Measurements from ENCODE around the gene CLTC. TPM values are rescaled to one million over a fixed set of nuclear protein-coding genes. Genes with fewer than 3 reads are reported as not detected.
"Not testable (repeated sequence)": the region's sequence is repeated elsewhere in the genome, so short reads cannot be mapped to it uniquely, and the experiment has no call there.

The CLTC gene
- total and polyA plus RNA-seq, 8 donors: 25.7 to 118 (median 60.7) TPM

GRCh38 chr17:59647288-59647687 lies 27.6 kb downstream of the CLTC start:
- intact Hi-C loops (cut with DNase I): no loop called here
- Histone ChIP-seq H3K9me3 (no peaks in the 10 kb centered on the region), H3K27ac (no peak overlapping the region), H3K4me3 (no peak overlapping the region), H3K4me1 (peaks cover 8 to 12% (median 11%) of the 10 kb centered on the region in 3 donors), H3K36me3 (peaks cover 0 to 26% (median 23%) of the 10 kb centered on the region in 3 donors), H3K27me3 (no peaks in the 10 kb centered on the region)
- TF ChIP-seq, protein P1, sequence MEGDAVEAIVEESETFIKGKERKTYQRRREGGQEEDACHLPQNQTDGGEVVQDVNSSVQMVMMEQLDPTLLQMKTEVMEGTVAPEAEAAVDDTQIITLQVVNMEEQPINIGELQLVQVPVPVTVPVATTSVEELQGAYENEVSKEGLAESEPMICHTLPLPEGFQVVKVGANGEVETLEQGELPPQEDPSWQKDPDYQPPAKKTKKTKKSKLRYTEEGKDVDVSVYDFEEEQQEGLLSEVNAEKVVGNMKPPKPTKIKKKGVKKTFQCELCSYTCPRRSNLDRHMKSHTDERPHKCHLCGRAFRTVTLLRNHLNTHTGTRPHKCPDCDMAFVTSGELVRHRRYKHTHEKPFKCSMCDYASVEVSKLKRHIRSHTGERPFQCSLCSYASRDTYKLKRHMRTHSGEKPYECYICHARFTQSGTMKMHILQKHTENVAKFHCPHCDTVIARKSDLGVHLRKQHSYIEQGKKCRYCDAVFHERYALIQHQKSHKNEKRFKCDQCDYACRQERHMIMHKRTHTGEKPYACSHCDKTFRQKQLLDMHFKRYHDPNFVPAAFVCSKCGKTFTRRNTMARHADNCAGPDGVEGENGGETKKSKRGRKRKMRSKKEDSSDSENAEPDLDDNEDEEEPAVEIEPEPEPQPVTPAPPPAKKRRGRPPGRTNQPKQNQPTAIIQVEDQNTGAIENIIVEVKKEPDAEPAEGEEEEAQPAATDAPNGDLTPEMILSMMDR (IDR thresholded peaks at IDR 0.05): no peak
- no peak for FAIRE-seq
- DNase-seq: no peak
- 81 to 83% methylated on average over 6 of the region's 6 CpGs for WGBS, 2 donors
- no peak for ATAC-seq

DNA sequence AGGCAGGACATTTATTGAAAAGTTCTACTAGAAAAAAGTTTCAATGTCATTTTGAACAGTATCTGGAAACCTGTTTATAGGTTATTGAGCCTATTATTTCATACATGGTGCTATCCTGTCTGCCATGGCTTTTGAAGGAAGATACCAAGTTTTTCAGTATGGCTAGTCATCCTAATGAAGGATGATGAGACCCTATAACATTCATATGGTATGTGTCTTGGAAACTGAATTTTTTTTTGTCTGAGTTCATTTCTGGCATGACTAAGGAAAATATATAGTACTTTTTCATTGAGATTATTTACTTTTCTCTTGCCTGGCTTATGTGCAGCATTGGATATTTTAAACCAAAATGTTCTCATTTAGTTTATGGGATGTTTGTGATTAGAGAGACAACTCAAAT lies 30.2 kb downstream of the CLTC start:
- Histone ChIP-seq H3K27me3 (no peaks in the 10 kb centered on the region), H3K27ac (no peak overlapping the region), H3K4me1 (no peaks in the 10 kb centered on the region), H3K9me3 (no peaks in the 10 kb centered on the region), H3K4me3 (no peak overlapping the region), H3K36me3 (peaks cover 0 to 48% (median 19%) of the 10 kb centered on the region in 3 donors)
- TF ChIP-seq, protein P1 (IDR thresholded peaks at IDR 0.05): no peak
- intact Hi-C loops (cut with DNase I): no loop called here
- DNase-seq (no peak), ATAC-seq (no peak), FAIRE-seq (no peak)

DNA sequence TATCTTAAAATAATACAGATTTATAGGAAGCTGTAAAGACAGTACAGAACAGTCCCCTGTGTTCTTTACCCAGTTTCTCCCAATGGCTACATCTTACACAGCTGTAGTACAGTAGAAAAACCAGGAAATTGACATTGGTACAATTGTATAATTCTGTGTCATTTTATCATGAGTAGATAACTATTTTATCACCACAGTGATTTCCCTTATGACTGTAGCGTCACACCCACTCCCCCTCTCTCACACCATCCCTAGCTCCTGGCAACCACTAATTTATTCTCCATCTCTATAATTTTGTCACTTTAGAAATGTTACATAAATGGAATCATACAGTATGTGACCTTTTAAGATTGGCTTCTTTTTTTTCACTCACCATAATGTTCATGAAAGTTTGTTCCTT lies 30.9 kb downstream of the CLTC start:
- Histone ChIP-seq H3K9me3 (no peaks in the 10 kb centered on the region), H3K36me3 (peaks cover 0 to 56% (median 18%) of the 10 kb centered on the region in 3 donors), H3K4me3 (no peak overlapping the region), H3K4me1 (no peaks in the 10 kb centered on the region), H3K27ac (no peak overlapping the region), H3K27me3 (no peaks in the 10 kb centered on the region)
- no peak for ATAC-seq
- TF ChIP-seq, protein P1 (IDR thresholded peaks at IDR 0.05): no peak
- intact Hi-C loops (cut with DNase I): no loop called here
- FAIRE-seq: no peak
- 87 to 97% methylated on average over 1 of the region's 1 CpG for WGBS, 2 donors
- DNase-seq: no peak

DNA sequence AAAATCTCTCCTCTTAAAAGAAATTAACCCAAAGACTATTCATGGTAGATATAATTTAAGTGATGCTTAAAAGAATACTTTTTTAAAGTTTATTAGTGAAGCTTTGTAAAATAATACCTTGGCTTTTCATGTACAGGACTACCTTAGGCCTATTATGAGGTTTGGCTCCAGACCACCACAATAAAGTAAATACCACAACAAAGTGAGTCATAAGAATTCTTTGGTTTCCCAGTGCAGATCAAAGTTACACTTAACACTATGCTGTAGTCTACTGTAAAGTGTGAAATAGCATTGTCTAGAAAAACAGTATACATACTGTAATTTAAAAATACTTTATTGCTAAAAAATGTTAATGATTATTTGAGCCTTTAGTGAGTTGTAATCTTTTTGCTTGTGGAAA lies 31.7 kb downstream of the CLTC start:
- H3K4me1 ChIP-seq: no peaks in the 10 kb centered on the region
- no peak overlapping the region for H3K27ac ChIP-seq
- H3K36me3 ChIP-seq: peaks cover 0 to 63% (median 18%) of the 10 kb centered on the region in 3 donors
- no peak for ATAC-seq
- H3K9me3 ChIP-seq: no peaks in the 10 kb centered on the region
- DNase-seq: no peak
- no peak overlapping the region for H3K4me3 ChIP-seq
- TF ChIP-seq, protein P1 (IDR thresholded peaks at IDR 0.05): no peak
- no peak for FAIRE-seq
- intact Hi-C loops (cut with DNase I): no loop called here
- H3K27me3 ChIP-seq: no peaks in the 10 kb centered on the region

GRCh38 chr17:59652119-59652518 lies 32.4 kb downstream of the CLTC start:
- no peaks in the 10 kb centered on the region for H3K4me1 ChIP-seq
- TF ChIP-seq, protein P1 (IDR thresholded peaks at IDR 0.05): no peak
- ATAC-seq (no peak), DNase-seq (no peak), FAIRE-seq (no peak)
- no peaks in the 10 kb centered on the region for H3K27me3 ChIP-seq
- H3K9me3 ChIP-seq: no peaks in the 10 kb centered on the region
- no peak overlapping the region for H3K4me3 ChIP-seq
- intact Hi-C loops (cut with DNase I): no loop called here
- peaks cover 0 to 66% (median 22%) of the 10 kb centered on the region in 3 donors for H3K36me3 ChIP-seq
- H3K27ac ChIP-seq: no peak overlapping the region
- 99 to 100% methylated on average over 2 of the region's 2 CpGs for WGBS, 2 donors

- intact Hi-C loops (cut with DNase I); FAIRE-seq; H3K27ac ChIP-seq; DNase-seq; H3K4me1 ChIP-seq; H3K4me3 ChIP-seq; ATAC-seq; H3K27me3 ChIP-seq; H3K9me3 ChIP-seq: not testable (repeated sequence)
- 88 to 96% methylated on average over 7 of the region's 7 CpGs for WGBS, 2 donors
- H3K36me3 ChIP-seq: peaks cover 0 to 72% (median 28%) of the 10 kb centered on the region in 3 donors
Observed at GRCh38 chr17:59656624-59657023, 36.9 kb downstream of the CLTC start.

Data from pancreas (tissue), 10 donors.